RPMI8226 (cell line): ENCODE results near the gene CREBBP.

ENCODE experiments used
- DNase-seq: peaks from one replicate; pipeline ENCODE4 v3.0.0-alpha.2; 2015

Gene CREBBP

GRCh38 chr16:3822366-3823045 lies 58.0 kb downstream of the CREBBP start:
- DNase-seq = no peak

GRCh38 chr16:3821184-3821583 lies 59.3 kb downstream of the CREBBP start:
- DNase-seq = no peak

GRCh38 chr16:3819746-3820724 lies 60.5 kb downstream of the CREBBP start:
- peak; percentile 12 for DNase-seq

DNA sequence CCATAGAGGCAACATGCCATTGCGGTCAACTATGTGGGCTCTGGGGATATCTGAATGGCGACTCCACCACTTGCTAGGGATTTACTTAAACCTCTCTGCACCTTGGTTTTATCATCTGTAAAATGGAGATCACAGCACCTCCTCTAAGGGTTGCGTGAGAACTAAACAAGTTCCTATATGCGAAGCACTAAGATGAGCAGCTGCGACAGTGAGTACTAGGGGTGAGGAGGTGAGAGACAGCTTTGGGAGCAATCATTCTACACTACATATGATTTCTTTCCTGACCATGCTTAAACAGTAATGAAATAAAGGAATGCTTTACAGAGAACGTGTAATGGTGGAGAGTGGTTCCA lies 61.4 kb downstream of the CREBBP start:
- no peak for DNase-seq

DNA sequence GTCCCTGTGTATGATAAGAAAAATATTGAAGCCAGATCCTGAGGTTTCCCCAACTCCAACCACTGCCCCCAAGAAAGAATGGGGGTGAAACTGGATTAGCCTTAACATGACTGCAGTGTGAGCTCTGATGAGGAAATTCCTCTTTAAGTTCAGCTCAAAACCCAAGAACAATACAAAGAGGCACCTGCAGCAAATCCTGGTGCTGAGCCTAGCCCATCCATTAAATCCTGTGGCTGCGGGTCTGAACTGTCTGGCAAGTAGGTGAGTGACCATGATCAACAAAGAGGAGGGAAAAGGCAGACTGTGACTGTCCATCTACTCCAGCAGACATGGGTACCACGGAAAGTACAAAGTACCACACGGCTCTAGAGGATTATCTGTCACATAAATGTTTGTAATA lies 64.2 kb downstream of the CREBBP start:
- DNase-seq = no peak

- DNase-seq = no peak
These were observed 65.8 kb downstream of the CREBBP start for GRCh38 chr16:3814755-3815154.

- no peak for DNase-seq
These were observed 67.9 kb downstream of the CREBBP start for GRCh38 chr16:3812469-3813172.

DNA sequence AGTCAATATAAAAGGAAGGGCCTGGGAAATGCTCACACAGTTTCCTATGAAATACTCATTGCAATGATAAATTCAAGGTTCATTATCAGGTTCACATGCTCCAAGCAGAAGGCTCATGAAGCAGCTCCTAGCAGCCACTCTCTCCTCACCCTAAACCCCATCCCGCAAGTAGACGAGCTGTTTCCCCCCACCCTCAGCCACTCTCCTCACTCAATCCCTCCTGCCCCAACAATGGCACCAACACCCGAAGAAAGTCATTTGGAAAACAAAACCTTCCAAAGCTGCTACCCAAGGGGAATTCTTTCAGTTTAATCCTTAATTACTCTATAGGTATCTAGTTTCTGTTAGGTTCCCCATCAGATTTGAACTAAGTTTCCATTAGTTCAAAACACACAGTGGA lies 69.7 kb downstream of the CREBBP start:
- no peak for DNase-seq

GRCh38 chr16:3810198-3810664 lies 70.3 kb downstream of the CREBBP start:
- no peak for DNase-seq

- no peak for DNase-seq
These were observed 72.0 kb downstream of the CREBBP start for GRCh38 chr16:3808308-3809063.

DNA sequence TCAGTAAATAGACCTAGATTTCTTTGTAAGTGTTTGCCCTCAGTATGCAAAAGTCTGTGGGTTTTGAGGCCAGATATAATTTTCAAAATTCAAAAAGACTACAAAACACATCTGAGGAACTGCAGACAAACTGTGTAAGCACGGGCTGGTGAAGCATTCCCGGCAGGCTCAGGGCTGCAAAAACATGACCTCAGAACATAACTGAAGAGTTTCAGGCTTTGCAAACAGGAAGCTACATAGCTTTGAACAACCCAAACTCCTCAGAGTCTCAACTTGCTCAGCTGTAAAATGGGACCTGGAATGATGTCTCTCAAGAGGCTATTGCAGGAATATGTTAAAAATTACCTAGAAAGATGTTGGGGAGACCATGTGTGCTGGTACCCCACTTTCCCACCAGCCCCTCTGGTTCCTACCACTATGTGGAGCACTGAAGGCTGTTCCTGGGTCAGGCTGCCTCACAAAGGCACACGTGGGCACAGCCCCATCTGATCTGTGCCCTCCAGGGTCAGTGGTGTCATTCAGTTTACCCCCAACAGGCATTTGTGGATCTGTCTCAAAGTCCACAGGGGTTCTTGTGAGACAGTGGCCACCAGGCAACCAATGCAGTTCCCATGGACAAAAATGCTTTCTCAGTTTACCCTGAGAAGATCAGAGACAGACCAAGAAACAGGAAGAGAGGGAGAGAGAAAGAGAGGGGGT lies 72.9 kb downstream of the CREBBP start:
- DNase-seq = no peak

DNA sequence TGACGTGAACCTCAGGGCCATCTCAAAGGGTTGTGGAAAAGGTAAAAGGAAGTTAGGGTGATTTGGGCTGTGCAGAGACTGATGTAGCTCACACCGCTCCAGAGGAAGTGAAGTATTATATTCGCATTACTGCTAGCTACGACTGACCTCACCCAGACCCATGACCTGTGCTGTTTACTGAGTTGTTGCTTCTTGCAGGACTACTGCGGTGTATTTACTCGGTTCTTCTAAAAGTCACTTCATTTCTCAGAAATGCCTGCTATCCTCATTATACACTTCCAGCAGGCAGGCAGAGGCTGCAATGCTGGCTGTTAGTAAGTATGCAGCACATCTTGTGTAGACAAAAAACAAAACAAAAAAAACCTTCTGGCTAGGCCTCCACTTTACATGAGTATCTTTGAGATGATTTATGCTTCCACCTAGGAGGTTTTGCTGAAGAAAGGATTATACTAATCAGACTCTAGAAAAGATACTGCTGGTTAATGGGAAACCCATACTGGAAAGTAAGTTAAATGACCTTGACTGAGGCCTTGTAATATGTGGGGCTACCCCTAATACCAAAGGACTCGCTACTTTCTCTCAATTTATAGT lies 76.0 kb downstream of the CREBBP start:
- no peak for DNase-seq

- no peak for DNase-seq
These were observed 79.8 kb downstream of the CREBBP start for GRCh38 chr16:3800477-3801270.

GRCh38 chr16:3800019-3800418 lies 80.5 kb downstream of the CREBBP start:
- DNase-seq = no peak

- DNase-seq = no peak
These were observed 81.2 kb downstream of the CREBBP start for GRCh38 chr16:3799354-3799753.

GRCh38 chr16:3798838-3799237 lies 81.7 kb downstream of the CREBBP start:
- DNase-seq = no peak

DNA sequence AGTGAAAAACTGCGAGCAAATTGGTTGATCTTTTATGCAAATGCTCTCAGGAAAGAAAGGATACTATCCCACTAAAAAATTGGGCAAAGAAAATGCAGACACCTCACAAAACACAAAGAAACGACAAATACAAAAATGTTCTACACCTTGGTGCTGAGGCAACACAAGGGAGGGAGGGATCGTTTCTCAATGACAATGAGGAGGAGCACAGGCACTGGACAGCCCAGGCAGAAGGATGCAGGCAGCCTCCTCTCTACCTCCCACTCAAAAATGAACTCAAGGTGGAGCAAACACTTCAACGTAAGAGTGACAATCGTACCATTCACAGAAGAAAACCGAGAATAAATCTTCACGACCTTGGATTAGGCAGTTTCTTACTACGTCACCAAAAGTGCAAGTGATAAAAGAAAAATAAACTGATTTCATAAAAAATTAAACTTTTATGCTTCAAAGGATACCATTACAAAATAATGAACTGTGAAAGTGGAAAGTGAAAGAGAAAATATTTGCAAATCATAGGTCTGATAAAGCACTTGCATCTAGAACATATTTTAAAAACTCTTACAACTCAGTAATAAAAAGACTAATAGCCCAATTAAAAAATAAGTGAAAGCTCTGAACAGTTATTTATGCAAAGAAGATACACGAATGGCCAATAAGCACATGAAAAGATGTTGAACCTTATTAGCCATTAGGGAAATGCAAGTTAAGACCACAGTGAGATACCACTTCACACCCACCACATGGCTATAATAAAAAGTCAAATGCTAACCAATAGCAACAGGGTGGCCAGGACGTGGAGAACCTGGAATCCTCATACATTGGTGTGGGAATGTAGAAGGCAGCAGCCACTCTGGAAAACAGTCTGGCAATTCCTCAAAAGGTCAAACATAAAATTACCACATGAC lies 82.4 kb downstream of the CREBBP start:
- no peak for DNase-seq

- DNase-seq = no peak
These were observed 83.0 kb downstream of the CREBBP start for GRCh38 chr16:3797473-3797872.

DNA sequence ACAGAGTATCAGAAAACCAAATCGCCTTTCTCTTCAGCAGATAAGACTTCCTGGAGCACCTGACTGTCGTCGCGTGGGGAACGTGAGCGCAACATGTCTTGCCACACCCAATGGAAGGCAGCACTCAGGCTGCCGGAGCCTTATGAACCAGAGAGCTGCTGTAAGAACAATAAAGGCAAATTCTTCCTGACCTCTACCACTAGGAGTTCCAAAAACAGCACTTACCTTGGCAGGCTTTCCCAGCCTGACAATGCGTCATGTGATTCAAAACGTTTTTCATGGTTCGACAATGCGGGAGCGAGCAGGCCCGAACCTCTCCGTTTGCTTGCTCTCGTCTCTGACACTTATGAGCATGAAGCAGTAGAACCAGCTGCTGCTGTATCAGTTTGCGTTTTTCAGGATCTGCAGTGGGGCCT lies 87.3 kb downstream of the CREBBP start:
- DNase-seq = no peak
